ENCODE measurements around the gene GCLM. TPM values are rescaled to one million over a fixed set of nuclear protein-coding genes. Genes with fewer than 3 reads are reported as not detected.
A peak's percentile ranks its signal among the peaks of the same experiment; 100 is the strongest.

GCLM gene
- total and polyA plus RNA-seq, 2 of the 4 experiments (the other 2 are of a cell fraction), result 15.5 to 20.1 TPM

DNA sequence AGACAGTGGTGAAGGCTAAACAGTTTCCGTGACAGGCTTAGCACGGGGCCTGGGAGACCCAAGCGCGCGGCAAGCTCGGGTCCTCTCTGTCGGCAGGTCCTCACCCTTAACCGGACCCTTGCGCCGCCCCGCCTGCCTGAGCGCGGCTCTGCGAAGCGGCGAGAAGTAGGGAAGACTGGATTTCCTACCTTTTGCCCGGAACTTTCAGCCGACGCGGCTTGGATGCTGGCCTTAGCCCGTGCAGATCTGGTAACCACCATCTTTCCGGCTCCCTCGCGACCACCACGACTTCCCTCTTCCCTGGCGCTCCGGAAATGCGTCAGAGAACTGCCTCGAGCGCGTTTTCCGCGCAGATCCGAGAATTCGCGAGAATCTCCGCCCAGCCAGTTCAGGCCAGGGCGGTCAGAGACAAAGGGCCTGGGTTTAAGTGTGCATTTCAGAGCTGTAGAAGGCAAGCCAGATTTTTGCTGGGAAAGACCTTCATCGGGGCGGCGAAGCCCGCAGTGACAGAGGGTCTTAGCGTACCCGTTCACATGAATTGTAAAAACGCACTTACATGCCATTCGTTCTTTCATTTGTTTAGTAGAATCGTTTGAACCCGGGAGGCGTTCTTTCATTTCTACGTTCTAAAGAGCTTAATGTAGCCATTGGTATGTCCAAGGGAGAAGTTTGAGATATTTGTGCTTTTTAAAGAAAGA, 30.2 kb downstream of the GCLM start, which contains the start of gene DNTTIP2:
TSS of gene DNTTIP2 (minus strand) at position 318 of the 698 bp plus-strand sequence. CDS start at position 260, 58 bp downstream.
- Histone ChIP-seq H3K18ac (ENCODE audit: low read depth, low read length) (peak within 1 kb of the TSS; percentile 73), H2AK5ac (ENCODE audit: low read depth, low read length) (peak within 1 kb of the TSS; percentile 97), H3K4me3 (ENCODE audit: insufficient read depth, low read depth, low read length) (peak within 1 kb of the TSS; percentile 89), H4K91ac (ENCODE audit: insufficient read depth, low read depth, low read length) (peak within 1 kb of the TSS; percentile 93), H3K79me1 (ENCODE audit: low read depth in 1 of 2, low read length in 2 of 2) (peaks cover 11 to 33% of the 10 kb centered on the region in 2 experiments; a peak in 3 of 4 replicates), H3K4me1 (ENCODE audit: control insufficient read depth, insufficient read depth, low read length) (no peaks in the 10 kb centered on the region; the same call in 1 of the 2 replicates), H3K36me3 (ENCODE audit: control insufficient read depth, insufficient read depth, low read length) (peaks cover 17% of the 10 kb centered on the region), H3K4me2 (ENCODE audit: low read depth, low read length) (peak within 1 kb of the TSS; percentile 89), H3K9ac (ENCODE audit: low read depth, low read length) (peak within 1 kb of the TSS; percentile 100), H3K4ac (ENCODE audit: low read depth, low read length) (peak within 1 kb of the TSS; percentile 95), H3K27ac (ENCODE audit: insufficient read depth, low read length) (peak within 1 kb of the TSS; percentile 99), H3K56ac (ENCODE audit: extremely low read depth, insufficient read depth, low read length) (peak within 1 kb of the TSS; percentile 100), H3K9me1 (ENCODE audit: insufficient read depth, low read length) (no peaks in the 10 kb centered on the region; the same call in 1 of the 2 replicates), H2BK20ac (ENCODE audit: low read depth, low read length) (peak within 1 kb of the TSS; percentile 2; the same call in 1 of the 2 replicates), H4K8ac (ENCODE audit: low read depth in 2 of 2, low read length in 2 of 2) (peak within 1 kb of the TSS; percentile 99), H3K27me3 (ENCODE audit: control insufficient read depth, insufficient read depth, low read length) (no peaks in the 10 kb centered on the region), H2BK15ac (ENCODE audit: low read depth, low read length) (peak within 1 kb of the TSS; percentile 88; the same call in 2 of the 3 replicates), H3K23ac (ENCODE audit: low read depth, low read length) (peak within 1 kb of the TSS; percentile 96), H4K5ac (ENCODE audit: low read depth, low read length) (peak within 1 kb of the TSS; percentile 92), H3K9me3 (ENCODE audit: control insufficient read depth, insufficient read depth, low read length) (no peaks in the 10 kb centered on the region), H2AFZ (replicated peaks; ENCODE audit: low read length, poor library complexity) (peak within 1 kb of the TSS; percentile 98), H2BK120ac (ENCODE audit: low read depth, low read length) (peak within 1 kb of the TSS; percentile 77), H2AK9ac (replicated peaks; ENCODE audit: low read depth, low read length, poor library complexity) (peak within 1 kb of the TSS; percentile 89), H2BK5ac (ENCODE audit: low read depth, low read length, poor library complexity, severe bottlenecking) (peak within 1 kb of the TSS; percentile 94), H4K20me1 (ENCODE audit: insufficient read depth, low read length) (no peaks in the 10 kb centered on the region), H3K14ac (replicated peaks; ENCODE audit: low read depth, low read length) (peak within 1 kb of the TSS; percentile 99)
- TF ChIP-seq POLR2A (IDR thresholded peaks at IDR 0.05; ENCODE audit: low read depth, low read length) (peak; percentile 90), RAD21 (IDR thresholded peaks at IDR 0.05; ENCODE audit: low read length) (no peak), RCOR1 (IDR thresholded peaks at IDR 0.05; ENCODE audit: insufficient replicate concordance, low read length) (no peak), BHLHE40 (IDR thresholded peaks at IDR 0.05; ENCODE audit: low read depth, low read length) (0 out of 2 replicates have a peak, but pooled peaks have one; percentile 7), MXI1 (IDR thresholded peaks at IDR 0.05; ENCODE audit: borderline replicate concordance, low read depth, low read length) (peak; percentile 93; the same call in 1 of the 2 replicates)
- TF ChIP-seq, protein P1, sequence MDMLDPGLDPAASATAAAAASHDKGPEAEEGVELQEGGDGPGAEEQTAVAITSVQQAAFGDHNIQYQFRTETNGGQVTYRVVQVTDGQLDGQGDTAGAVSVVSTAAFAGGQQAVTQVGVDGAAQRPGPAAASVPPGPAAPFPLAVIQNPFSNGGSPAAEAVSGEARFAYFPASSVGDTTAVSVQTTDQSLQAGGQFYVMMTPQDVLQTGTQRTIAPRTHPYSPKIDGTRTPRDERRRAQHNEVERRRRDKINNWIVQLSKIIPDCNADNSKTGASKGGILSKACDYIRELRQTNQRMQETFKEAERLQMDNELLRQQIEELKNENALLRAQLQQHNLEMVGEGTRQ (IDR thresholded peaks at IDR 0.05; ENCODE audit: low read depth, low read length), result 0 out of 2 replicates have a peak, but pooled peaks have one; percentile 5
- intact Hi-C loops (cut with micrococcal nuclease) (loop anchor here (1.0 to 10.0 kb wide), 2 partner anchors 457 to 854 kb away; no protein-coding TSS in a partner anchor), dilution Hi-C loops (cut with HindIII; ENCODE audit: low sequenced_read_pairs, unreplicated experiment) (no loop called here), in situ Hi-C loops (cut with MboI; ENCODE audit: low sequenced_read_pairs) (loop anchor here (25.0 kb wide), 1 partner anchor 458 kb away; no protein-coding TSS in a partner anchor)
- WGBS, 2 experiments (ENCODE audit: extremely low coverage in 2 of 2, insufficient read length in 1 of 2), result 1% methylated on average over 17 of the region's 50 CpGs; no CpG with 5 or more reads in 1 of the 2 experiments
- ATAC-seq (ENCODE audit: low read depth) (peak; percentile 94), DNase-seq (peak; percentile 87)
- ChIA-PET POLR2A (ENCODE audit: unreplicated experiment) (interaction anchor here (0.5 kb wide), 2 partner anchors 264 to 458 kb away, joined by 3 to 9 read pairs; no protein-coding TSS in a partner anchor), CTCF (no interaction called here)
- no TSS peak for BruUV-seq (replicated peaks)
